Ureter (tissue), 1 donor: ENCODE measurements around the gene FOXO3B. TPM values are rescaled to one million over a fixed set of nuclear protein-coding genes. Genes with fewer than 3 reads are reported as not detected.
"Not testable (repeated sequence)": the region's sequence is repeated elsewhere in the genome, so short reads cannot be mapped to it uniquely, and the experiment has no call there.

Experiments used
- DNase-seq: peaks from one replicate; pipeline ENCODE4 v3.0.0-alpha.2; 2020; ENCODE audit warnings: low spot score
- total RNA-seq: library from RNA; stranded (reverse); gene quantifications from one replicate; pipeline ENCODE4 v1.2.4, GENCODE V29; 2023
- donor health status: DM: yes; HTN: yes; CAD: no.

FOXO3B gene
- 3.6 TPM for total RNA-seq

DNA sequence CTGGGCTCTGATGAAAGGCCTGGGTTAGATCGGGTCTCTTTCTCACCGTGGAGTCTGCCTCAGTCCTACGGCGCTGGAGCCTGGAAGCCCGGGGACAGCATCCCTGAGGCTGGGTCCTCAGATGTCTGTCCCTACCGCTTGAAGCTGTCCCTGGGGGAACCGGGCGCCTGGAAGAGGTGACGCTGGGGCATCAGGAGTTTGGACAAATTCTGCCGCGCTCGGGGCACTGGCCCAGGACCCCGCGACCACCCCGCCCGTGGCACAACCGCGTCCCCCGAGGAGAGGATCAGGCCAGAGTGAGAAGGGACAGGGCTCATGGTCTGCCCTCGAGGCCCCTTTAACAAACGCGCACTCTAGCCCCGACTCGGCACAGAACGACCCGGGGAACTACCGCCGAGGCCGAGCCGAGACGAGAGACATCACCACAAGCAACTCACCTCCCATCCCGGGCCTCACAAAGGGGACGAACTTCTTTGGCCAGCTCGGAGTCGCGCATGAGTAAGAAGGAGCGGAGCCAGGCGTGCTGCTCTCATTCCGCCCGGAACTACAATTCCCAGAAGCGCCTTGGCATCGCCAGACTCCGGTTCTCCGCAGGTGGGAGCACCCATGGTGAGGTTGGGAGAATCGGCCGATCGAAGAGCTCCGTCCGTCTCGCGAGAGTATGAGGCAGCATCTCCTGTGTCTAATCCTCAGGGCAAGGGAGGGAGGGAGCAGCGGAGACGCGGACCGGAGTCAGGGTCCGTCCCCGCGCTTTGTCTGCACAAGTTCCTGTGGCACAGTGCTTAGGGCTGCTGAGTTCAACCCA, at the start of gene FOXO3B:
Gene FOXO3B (minus strand): TSS at position 548 of the 805 bp plus-strand sequence. CDS start 663 bp downstream, outside the sequence.
- peak; percentile 87 for DNase-seq

DNA sequence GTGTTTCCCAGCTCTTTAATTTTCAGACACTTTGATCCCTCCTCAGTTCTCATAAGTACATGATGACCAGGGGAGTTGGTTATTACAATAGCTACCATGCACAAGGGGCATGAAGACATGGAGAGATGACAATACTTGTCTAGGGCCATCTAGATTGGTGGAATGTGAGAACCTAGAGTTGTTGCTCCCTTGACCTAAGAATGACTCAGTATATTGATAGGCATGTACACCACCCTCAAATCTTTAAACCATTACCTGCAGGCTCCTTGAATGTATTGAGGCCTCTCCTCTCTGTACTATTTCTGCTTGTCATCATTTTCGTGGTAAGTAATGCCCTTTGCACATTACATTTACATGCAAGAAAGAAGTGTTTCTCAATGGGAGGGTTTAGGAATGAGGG, 41.4 kb upstream of the FOXO3B start:
- DNase-seq, result not testable (repeated sequence)

DNA sequence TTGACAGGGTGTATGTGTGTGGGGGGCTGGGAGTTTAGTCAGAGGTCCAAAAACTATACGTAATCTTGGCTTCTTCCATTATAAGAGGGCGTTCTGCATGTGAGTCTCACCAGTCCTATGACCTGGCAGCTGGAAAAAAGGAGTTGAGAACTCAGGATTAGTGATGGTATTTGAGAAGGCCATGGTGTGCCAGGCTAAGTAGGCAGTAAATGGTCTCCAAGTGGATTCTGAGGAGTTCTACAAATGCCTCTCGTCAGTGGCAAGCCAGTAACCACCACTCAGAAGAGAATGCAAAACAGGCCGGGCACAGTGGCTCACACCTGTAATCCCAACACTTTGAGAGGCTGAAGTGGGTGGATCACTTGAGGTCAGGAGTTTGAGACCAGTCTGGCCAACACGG, 40.5 kb upstream of the FOXO3B start:
- not testable (repeated sequence) for DNase-seq

DNA sequence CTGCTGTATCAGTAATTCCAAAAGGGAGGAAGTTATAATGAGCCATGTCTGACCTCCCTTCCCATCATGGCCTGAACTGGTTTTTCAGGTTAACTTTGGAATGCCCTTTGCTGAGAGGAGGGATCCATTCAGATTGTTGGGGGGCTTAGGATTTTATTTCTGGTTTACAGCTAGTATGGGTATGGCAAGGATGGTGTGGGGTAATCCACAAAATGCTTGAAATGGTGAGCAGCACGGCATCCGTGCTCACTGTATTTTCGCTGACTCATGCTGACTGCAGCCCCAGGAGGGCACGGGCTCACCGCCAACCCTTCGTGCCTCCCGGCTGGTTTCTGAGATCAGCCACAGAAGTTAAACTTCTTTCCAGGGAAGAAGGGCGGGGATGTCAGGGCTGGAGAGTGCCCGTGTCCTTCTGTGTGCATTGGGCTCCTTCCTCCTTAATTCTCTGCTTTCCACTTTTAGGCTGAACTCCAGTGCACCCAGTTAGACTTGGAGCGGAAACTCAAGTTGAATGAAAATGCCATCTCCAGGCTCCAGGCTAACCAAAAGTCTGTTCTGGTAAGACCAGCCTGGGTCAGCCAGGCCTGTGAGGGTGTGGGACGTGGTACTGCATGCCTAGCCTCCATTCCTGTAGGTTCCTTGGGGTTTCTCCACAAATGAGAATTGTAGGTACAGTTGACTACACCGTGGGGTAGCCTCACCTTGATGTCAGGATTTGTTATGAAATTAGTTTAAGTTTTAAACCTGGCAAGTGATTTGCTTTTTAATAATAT, 39.8 kb upstream of the FOXO3B start:
- not testable (repeated sequence) for DNase-seq

DNA sequence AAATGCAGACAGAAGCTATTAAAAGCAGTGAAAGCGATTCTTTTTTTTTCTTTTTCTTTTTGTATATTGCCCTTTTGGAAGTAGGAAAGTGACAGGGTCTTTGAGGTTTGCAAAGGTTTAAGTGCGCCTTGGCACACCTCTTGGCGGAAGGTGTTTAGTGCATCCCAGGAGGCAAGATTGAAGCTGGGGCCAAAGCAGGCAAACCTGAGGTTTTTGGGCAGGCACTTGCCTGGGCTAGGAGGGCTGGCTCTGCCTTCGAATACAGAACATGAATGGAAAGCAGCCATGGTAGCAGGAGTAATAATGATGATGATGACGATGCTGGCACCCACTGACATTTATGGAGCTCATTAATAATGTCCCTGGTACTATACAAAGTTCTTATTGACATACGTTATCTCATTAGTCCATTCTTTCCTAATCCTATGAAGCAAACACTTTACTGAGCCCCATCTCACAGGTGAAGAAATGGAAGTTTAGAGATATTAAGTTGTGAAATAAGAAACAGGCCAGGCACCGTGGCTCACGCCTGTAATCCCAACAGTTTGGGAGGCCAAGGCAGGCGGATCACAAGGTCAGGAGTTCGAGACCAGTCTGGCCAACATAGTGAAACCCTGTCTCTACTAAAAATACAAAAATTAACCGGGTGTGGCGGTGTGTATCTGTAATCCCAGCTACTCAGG, 37.5 kb upstream of the FOXO3B start:
- DNase-seq, result not testable (repeated sequence)

DNA sequence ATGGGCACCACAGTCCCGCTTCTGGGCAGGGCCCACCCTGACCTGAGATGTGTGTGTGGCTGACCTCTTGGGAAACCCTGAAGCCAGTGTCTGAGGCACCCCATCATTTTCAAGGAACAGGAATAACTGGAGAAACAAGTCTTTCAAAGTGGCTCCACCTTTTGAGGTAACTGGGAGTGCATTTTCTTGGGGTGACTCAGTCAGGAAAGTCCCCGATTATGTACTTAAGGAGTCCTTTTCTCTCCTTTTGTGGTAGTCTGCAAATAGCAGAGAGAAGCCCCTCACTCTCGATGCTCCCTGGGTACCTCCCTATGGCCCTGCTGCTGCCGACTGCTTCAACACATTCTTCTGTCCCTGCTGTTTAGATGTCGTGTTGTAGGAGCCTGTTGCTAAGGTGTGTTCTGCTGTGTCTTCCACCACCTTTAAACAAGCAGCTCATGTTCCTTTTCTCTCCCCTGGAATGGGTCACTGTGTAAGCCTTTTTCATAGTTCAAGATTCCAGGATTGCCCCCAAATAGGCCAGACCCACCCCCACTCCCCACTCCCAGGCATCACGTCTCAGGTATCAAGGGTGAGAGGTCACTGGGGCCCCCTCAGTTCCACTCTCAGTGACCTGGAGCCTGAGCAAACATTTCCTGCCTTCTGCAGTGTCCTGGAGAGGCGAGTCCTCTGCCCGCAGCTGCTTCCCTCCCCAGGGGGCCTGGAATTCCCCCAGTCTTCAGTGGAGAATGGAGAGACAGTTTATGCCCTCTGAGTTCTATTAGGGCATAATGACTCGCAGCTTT, 36.7 kb upstream of the FOXO3B start:
- DNase-seq, result not testable (repeated sequence)

DNA sequence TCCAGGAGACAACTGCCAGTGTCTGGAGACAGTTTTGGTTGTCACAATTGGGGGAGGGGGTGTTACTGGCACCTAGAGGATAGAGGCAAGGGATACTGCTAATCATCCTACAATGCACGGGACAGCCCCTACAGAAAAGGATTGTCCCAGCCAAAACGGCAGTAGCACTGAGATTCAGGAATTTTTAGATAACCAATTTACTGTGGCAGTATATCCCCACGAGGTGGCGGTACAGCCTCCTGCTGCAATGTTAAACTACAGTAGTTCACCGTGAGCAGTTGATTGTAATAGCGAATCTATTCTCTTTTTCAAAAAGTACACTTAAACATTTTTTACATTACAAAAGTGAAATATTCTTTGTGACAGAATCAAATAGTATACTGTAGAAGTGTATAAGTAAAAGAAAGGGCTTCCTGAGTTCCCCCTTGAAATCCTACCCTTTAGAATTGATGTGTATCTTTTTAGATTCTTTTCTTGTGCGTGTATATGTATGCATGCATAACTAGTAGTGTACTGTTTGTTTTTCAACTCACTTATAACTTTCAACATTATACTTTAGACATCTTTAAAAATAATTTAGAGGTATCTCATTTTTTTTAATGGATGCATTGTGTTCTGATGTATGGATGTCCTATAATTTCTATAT, 30.4 kb upstream of the FOXO3B start:
- peak; percentile 68 for DNase-seq

DNA sequence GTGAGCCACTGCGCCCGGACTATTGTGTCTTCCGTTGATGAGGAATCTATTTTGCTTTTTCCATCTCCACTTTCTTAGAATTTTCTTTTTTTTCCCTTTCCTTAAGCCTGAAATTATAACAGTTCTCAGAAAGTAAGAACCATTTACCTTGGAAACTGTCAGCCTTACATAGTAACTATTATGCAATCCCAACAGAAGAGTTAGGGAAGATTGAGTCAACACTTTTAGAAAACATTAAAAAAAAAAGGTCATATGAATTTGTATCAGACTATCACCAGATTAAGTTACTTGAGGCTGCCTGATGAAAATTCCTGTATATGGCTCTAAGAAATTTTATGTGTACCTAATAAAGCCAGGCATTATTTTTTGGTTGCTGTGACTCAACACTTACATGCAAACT, 26.1 kb upstream of the FOXO3B start:
- not testable (repeated sequence) for DNase-seq

DNA sequence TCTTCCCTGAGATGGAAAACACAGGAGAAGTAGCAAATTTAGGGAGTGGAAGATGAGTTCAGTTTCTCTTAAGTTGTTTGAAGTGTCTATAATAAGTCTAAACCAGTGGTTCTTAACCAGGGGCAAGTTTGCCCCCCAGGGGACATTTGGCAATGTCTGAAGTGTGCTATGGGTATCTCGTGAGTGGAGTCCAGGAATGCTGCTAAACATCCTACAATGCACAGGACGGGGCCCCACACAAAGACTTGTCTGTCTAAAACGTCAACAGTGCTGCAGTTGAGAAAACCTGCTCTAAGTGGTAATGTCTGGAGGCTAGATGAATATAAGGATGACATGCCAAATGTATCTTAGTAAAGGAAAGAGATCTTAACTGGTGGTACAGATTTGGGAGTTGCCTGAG, 23.8 kb upstream of the FOXO3B start:
- DNase-seq, result not testable (repeated sequence)

DNA sequence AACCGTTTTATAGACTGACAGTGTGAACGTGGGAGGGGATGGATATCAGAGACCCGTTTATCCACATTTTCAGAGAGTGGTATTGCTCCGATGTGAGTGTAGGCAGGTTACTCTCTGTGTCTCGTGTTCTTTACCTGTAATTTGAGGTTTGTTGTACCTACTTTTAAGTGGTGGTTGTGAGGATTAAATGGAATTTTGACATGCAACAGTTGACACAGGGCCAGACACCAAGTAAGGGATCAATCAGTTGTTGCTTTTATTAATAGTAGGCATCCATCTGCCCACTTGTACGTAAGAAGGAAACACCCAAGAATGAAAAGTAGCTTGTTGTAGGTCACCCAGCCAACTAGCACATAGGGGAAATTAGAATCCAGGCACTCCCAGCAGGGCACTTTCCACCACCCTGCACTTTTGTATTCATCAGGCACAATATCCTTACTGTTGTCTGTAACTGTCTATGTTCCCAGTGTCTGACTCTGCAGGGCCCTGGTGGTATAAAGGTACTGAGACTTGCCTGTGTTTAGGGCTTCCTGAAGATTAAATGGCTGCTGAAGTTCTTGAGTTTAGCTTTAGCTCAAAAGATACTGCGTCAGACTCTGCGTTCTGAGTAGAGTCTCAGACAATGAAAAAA, 16.5 kb upstream of the FOXO3B start:
- not testable (repeated sequence) for DNase-seq

DNA sequence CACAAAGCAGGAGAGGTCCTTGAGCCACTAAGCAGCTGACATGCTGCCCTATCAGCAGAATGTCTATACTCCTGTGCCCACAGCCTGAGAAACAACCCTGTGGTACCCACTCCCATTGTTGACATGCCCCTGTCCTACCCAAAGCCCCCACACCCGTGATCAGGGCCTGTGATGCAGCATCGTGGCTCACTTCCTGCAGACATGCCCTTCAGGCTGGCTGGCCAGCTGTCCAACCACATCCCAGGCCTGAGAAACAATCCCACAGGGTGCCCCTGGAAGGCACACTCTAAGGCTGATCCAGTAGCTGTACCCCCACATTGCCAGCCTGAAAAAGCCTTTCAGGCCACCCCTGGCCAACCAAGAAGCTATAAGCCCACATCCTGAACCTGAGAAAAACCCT, 13.0 kb upstream of the FOXO3B start:
- DNase-seq, result not testable (repeated sequence)

DNA sequence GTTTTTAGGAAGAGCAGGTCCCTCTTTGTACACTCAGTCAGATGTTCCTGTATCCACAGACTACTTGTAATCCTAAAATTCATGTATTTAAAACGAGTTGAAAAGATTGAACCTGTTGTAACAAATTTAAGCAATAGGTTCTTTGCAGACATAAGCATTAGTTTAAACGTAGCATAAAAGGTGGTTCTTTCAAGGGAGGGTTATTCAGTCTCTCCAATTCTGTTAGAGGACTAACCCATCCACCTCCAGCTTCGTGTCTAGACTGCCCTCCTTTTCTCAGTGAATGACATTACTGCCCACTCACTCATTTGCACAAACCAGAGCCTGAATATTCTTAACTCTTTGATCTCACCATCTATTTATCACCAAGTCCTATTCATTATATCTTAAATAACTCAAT, 554 bp upstream of the FOXO3B start:
- not testable (repeated sequence) for DNase-seq

DNA sequence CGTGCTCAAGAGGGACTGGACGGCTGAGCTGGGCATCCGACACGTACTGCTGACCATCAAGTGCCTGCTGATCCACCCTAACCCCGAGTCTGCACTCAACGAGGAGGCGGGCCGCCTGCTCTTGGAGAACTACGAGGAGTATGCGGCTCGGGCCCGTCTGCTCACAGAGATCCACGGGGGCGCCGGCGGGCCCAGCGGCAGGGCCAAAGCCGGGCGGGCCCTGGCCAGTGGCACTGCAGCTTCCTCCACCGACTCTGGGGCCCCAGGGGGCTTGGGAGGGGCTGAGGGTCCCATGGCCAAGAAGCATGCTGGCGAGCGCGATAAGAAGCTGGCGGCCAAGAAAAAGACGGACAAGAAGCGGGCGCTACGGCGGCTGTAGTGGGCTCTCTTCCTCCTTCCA, 4.7 kb downstream of the FOXO3B start:
- DNase-seq, result not testable (repeated sequence)

DNA sequence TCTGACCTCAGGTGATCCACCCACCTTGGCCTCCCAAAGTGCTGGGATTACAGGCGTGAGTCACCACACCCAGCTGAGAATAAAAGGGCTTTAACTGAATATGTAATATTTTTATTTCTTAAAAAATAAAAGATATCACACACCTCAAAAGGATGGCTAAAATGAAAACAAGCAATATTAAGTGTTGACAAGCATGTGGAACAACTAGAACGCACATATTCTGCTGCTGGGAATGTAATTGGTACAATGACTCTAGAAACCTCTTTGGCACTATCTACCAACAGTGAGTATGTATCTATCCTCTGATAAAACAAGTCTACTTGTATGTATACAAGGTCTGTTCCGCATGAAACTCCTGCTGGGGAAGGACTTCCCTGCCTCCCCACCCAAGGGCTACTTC, 5.2 kb downstream of the FOXO3B start:
- DNase-seq, result not testable (repeated sequence)

DNA sequence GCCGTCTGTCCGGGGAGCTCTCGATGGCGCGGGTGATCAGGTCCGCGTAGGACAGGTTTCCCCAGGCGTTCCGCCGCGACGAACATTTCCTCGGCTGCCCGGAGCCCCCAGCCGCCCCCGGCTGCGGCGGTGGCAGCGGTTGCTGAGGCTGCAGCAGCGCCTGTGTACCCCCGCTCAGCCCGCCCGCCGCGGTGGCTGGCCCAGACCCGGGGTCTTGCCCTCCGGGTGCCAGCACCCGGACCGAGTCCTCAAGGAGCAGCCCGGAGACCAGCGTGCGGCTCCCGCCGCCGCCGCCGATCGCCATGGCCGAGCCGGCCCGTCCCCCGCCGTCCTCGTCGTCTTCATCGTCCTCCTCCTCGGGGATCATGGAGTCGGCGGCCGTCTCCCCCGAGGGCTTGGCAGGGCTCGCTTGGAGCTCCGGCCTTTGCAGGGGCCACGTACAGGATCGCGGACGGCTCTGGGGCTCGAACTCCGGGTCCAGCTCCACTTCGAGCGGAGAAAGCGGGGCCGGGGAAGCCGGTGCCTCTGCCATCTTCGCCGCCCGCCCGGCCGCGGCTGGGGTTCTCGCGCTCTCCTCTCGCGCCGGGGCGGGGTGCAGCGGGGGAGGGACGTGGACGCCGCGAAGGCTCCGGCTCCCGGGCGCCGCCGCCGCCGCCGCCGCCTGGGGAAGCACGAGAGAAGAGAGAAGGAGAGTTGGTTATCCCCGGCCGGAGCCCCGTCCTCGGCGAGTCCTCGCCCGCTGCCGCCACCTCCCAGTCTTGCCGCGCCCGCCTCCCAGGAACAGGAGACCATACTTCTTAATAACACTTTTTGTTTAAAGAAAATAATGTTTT, 9.5 kb downstream of the FOXO3B start:
- DNase-seq, result not testable (repeated sequence)

DNA sequence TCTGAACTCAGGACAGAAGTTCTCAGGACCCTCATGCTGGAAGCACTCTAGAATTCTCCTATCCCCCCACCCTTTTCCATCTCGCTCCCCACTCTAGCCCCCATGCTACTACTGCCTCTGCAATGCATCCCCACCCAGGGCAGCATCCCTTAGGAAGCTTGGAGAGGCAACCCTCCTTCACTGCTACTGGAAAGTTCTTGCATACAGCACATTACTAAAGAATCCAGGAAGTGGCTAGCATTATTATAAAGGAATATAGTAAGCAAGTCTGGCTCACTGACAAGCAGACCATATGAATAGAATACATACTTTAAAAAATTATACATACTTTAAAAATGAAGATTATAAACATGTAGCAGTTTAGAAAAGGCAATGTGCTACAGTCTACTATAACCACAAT, 13.5 kb downstream of the FOXO3B start:
- not testable (repeated sequence) for DNase-seq

DNA sequence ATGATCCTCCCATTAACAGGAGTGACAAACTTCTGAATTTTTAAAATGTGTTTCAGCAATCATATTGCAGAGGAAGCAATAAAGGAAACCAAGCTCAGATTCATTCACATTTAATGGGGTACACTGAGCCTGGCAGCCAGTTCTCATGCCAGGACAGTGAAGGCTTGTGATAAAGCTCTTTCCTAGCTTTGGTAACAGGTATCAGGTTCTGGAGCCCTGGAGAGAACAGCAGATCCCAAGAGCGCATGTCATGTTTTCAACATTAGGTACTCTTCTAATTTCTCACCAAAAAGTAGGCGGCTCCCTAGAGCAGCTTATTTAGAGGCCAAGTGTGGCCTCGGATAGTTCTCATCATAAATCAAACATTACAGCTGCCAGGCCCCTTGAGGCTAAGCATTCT, 14.6 kb downstream of the FOXO3B start:
- not testable (repeated sequence) for DNase-seq

DNA sequence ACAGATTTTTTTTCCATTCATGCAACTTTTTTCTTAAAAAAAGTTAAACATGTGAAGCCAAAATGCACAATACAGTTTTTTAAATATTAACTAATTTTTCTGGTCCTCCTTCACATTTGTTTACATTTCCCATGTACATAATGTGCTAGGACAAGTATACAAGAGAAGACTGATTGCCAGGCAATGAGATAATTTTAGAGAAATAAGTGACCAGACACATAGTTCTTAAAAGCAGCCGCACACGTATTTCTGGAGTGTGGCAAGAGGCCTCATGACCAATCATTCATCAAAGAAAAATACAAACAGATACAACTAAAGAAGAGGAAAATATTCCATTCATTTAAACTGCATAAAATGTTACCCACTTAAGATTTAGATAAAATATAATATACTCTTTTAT, 15.8 kb downstream of the FOXO3B start:
- DNase-seq, result not testable (repeated sequence)

DNA sequence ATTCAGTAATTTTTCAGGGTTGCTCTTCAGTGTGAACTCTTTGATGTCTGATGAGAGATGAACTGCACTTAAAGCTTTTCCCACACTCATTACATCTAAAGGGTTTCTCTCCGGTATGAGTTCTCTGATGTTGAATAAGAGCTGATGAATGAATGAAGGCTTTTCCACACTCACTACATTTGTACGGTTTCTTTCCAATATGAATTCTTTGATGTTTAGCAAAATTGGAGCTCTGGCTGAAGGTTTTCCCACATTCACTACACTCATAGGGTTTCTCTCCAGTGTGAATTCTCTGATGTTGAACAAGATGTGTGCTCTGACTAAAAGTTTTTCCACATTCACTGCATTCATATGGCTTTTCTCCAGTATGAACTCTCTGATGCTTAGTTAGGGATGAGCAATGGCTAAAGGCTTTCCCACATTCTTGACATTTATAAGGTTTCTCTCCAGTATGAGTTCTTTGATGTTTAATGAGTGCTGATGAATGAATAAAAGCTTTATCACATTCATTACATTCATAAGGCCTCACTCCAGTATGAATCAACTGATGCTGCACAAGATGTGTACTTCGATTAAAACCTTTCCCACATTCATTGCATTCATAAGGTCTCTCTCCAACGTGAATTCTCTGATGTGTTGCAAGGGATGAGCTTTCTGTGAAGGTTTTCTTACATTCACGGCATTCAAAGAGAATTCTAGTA, 20.0 kb downstream of the FOXO3B start:
- DNase-seq, result not testable (repeated sequence)
